HG02571 (cell line): Measurements from ENCODE around the gene SPARC.
"Not testable (repeated sequence)": the region's sequence is repeated elsewhere in the genome, so short reads cannot be mapped to it uniquely, and the experiment has no call there.

Source experiments
- ATAC-seq: cut with Tn5 transposase; IDR thresholded peaks from one replicate; pipeline ENCODE4 v1.9.1; 2021; ENCODE audit warnings: mild to moderate bottlenecking, moderate library complexity; ENCODE audit not compliant: unreplicated experiment

SPARC gene

GRCh38 chr5:151700820-151701219, 14.1 kb upstream of the SPARC start:
- peak; percentile 31 for ATAC-seq

- ATAC-seq: no peak
Measured at GRCh38 chr5:151700296-151700695, 13.6 kb upstream of the SPARC start.

GRCh38 chr5:151699071-151699901, 12.6 kb upstream of the SPARC start:
- no peak for ATAC-seq

DNA sequence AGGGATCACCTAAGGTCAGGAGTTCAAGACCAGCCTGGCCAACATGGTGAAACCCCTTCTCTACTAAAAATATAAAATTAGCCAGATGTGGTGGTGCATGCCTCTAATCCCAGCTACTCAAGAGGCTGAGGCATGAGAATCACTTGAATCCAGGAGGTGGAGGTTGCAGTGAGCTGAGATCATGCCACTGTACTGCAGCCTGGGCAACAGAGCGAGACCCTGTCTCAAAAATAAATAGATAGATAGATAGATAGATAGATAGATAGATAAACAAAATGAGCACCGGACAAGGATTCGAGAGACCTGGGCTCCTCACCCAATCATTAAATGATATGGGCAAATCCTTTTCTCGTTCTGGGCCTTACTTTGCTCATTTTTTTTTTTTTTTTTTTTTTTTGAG, 11.4 kb upstream of the SPARC start:
- not testable (repeated sequence) for ATAC-seq

GRCh38 chr5:151697452-151697851, 10.7 kb upstream of the SPARC start:
- ATAC-seq: no peak

GRCh38 chr5:151696470-151697061, 9.9 kb upstream of the SPARC start:
- ATAC-seq: no peak

DNA sequence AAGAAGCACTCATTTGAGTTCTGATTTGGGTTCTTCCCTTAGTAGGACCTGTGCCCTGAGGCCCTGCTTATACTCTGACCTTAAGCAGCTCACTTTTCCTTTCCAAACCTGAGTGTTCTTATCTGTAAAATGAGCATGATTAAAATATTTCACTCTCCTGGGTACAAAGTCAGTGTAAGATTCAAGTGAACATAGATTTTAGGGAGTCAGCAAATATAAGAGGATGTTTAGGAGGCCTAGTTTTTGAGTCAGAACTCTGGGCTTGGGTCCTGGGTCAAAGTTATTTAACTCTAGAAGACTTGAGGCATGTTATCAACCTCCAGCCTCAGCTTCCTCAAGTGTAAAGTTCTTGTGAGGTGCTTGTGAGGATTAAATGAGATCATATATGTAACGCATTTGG, 8.7 kb upstream of the SPARC start:
- no peak for ATAC-seq

- no peak for ATAC-seq
Measured at GRCh38 chr5:151694035-151694485, 7.3 kb upstream of the SPARC start.

DNA sequence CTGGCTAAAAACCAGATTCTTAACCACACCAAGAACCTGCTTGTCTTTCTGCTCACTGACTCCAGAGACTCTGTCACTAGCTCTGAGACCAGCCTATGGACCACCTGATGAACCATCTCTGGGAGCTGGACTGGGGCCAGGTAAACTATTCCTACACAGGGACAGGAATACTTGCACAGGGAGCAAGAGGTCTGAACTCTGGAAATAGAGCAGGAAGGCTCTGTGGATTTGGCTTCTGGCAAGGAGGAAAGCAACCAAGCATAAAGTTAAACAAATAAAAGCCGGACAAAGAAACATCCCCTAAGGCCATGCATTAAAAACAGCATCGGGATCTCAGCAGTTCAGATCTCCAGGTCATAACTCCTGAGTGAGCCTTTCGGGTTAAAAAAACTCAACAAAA, 5.6 kb upstream of the SPARC start:
- no peak for ATAC-seq

- no peak for ATAC-seq
Measured at GRCh38 chr5:151691706-151692105, 5.0 kb upstream of the SPARC start.

GRCh38 chr5:151689591-151689990, 2.9 kb upstream of the SPARC start:
- ATAC-seq: not testable (repeated sequence)

DNA sequence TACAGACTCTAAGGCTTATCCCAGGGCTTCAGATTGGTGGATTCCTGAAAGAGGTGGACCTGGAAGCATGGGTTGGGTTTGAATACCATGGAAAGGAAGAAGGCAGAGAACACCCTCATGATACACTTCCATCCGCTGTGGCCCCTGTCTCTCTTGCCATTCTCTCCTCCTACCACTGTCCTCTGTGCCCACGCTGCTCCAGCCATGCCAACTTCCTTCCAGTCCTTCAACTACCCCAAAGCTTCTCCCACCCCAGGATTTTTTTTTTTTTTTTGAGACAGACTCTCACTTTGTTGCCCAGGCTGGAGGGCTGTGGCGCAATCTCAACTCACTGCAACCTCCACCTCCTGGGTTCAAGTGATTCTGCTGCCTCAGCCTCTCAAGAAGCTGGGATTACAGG, 1.7 kb upstream of the SPARC start:
- ATAC-seq: no peak

GRCh38 chr5:151685749-151686673, 704 bp downstream of the SPARC start:
- no peak for ATAC-seq

- no peak for ATAC-seq
Measured at GRCh38 chr5:151684690-151685361, 1.9 kb downstream of the SPARC start.

GRCh38 chr5:151683986-151684588, 2.6 kb downstream of the SPARC start:
- no peak for ATAC-seq

DNA sequence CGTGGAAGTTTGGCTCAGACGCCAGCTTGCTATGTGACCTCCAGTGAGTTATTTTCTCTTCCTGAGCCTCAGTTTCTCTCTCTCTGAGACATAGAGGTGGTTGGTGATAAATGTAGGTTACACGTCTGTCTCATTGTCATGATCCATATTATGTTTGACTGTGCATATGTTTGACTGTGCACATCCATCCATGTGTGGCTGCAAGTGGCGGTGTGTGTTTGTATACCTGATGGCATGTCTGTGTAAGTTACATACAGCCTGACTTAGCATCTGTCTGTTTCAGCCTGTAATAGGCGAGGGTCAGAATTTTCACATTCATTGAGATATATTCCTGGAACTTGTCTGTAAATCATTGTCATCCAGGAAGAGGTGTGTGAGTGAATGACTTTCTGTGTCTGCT, 3.3 kb downstream of the SPARC start:
- ATAC-seq: no peak

DNA sequence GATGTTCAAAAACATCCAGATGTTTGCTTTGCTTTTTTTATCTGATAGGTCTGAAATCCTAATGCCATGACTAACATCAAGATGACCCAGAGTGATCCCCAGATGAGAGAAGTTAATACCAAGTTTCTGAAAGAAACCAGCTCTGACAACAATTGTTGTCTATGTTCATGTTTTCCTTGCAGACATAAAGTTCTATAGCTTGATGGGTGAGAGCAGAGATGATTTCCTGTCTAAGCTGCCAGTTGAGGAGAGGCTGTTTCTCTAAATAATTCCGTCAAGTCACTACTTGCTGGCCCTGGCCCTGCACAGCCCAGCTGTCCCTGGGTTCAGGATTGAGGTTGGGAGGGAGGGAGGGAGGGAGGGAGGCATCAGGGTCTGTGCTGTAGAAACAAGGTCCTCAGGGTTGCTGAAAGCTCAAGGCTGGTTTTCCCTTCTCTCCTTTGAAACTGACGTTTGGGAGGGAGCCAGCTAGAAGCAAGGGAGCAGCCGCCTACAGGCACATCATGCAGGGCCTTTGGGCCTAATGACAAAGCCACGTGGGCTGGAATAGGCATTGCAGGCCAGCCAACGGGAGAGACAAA, 3.9 kb downstream of the SPARC start:
- ATAC-seq: no peak

- no peak for ATAC-seq
Measured at GRCh38 chr5:151682240-151682639, 4.5 kb downstream of the SPARC start.

DNA sequence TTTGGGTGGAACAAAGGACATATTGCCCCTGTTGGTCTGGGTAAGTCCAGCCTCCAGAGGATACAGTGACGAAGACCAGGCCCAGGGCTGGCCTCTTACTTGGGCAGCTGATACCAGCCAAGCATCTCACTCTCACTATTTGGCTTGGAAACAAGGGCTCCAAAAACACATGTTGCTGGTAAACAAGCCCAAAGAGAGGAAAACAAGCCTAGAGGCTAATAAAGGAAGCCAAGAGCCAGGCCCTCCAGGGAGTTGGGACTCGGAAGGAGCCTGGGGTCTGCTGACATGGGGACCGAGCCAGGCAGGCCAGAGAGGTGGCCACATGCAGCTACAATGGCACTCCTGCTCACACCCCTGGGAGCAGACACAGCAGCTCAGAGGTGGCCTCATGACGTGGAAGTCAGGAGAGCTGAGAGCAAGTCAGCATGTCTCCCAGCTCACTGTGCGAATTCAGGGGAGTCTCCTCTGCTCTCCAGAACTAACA, 5.7 kb downstream of the SPARC start:
- no peak for ATAC-seq

DNA sequence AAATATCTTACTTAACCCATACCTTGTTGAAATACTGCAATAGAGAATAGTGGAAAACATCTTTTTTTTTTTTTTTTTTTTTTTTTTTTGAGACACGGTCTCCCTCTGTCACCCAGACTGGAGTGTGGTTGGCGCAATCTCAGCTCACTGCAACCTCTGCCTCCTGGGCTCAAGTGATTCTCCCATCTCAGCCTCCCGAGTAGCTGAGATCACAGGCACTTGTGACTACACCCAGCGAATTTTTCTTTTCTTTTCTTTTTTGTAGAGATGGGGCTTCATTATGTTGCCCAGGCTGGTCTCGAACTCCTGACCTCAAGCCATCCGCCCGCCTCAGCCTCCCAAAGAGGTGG, 6.6 kb downstream of the SPARC start:
- ATAC-seq: not testable (repeated sequence)
